ENCODE measurements around the gene GRIA1.

DNA sequence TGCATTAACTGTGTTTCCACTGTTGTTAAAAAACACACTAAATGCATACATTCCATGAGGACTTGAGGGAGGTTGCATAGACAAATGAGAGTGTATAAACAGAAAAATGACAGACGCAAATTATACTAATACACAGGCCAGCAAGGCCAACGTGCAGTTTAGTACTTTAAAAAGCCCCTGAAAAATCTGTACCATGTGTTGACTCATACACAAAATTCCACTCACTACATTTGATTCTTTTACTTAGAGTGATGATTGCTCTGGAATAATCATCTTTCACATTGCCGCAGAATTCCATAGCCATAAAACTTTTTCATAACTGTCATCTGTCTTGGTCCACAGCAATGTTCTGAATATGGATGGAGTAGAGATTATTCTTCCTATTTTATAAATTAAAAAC is 332.6 kb downstream of the GRIA1 start:
- TF ChIP-seq, protein P1, sequence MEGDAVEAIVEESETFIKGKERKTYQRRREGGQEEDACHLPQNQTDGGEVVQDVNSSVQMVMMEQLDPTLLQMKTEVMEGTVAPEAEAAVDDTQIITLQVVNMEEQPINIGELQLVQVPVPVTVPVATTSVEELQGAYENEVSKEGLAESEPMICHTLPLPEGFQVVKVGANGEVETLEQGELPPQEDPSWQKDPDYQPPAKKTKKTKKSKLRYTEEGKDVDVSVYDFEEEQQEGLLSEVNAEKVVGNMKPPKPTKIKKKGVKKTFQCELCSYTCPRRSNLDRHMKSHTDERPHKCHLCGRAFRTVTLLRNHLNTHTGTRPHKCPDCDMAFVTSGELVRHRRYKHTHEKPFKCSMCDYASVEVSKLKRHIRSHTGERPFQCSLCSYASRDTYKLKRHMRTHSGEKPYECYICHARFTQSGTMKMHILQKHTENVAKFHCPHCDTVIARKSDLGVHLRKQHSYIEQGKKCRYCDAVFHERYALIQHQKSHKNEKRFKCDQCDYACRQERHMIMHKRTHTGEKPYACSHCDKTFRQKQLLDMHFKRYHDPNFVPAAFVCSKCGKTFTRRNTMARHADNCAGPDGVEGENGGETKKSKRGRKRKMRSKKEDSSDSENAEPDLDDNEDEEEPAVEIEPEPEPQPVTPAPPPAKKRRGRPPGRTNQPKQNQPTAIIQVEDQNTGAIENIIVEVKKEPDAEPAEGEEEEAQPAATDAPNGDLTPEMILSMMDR (IDR thresholded peaks at IDR 0.05): no peak
- TF ChIP-seq POLR2A (IDR thresholded peaks at IDR 0.05) (no peak), POLR2AphosphoS5 (IDR thresholded peaks at IDR 0.05) (no peak)

All from breast epithelium (tissue), 3 donors.